K562 (cell line): ENCODE measurements around the gene OR8B12.

ENCODE experiments used
- FOXK2 ChIP-seq, 2 experiments: fragments of 450-650 bp; IDR thresholded peaks in 1 of 2; conservative IDR thresholded peaks in 1 of 2; 2 replicates each; pipeline ENCODE4 v1.6.1; 2016; ENCODE audit warnings: low read depth in 2 of 2, mild to moderate bottlenecking in 1 of 2
- GATAD2B ChIP-seq: fragments of 450-650 bp; IDR thresholded peaks from 2 replicates; pipeline ENCODE4 v1.6.1; 2017; ENCODE audit warnings: mild to moderate bottlenecking, borderline replicate concordance
- PYGO2 ChIP-seq: fragments of 450-650 bp; IDR thresholded peaks from 2 replicates; pipeline ENCODE4 v1.6.1; 2016; ENCODE audit warnings: mild to moderate bottlenecking, missing genetic modification characterization, moderate library complexity, missing compliant biosample characterization
- SIN3A ChIP-seq, 2 experiments: fragments of 150-350 bp in 1 of 2; IDR thresholded peaks; 2 replicates each; pipeline ENCODE4 v1.6.1; 2011 to 2016; ENCODE audit warnings: borderline replicate concordance in 2 of 2, low read depth in 2 of 2, low read length in 2 of 2, mild to moderate bottlenecking in 2 of 2, moderate library complexity in 2 of 2; ENCODE audit not compliant: control insufficient read depth in 1 of 2
- SNAPC5 ChIP-seq: fragments of 250-450 bp; sonication (Bioruptor Pico); IDR thresholded peaks from 2 replicates; pipeline ENCODE4 v1.8.0; 2021; ENCODE audit warnings: moderate library complexity, mild to moderate bottlenecking, inconsistent platforms
- TBL1XR1 ChIP-seq, 2 experiments: IDR thresholded peaks; 2 replicates each; pipeline ENCODE4 v1.6.1; 2012; ENCODE audit warnings: improper control_type of control experiment in 2 of 2, low read length in 2 of 2, mild to moderate bottlenecking in 1 of 2
- ZNF584 ChIP-seq: fragments of 200-800 bp; sonication (Bioruptor generic); IDR thresholded peaks from 2 replicates; pipeline ENCODE4 v1.6.1; 2016; ENCODE audit warnings: low read depth, mild to moderate bottlenecking, missing genetic modification characterization, missing compliant biosample characterization

- TF ChIP-seq TBL1XR1 (IDR thresholded peaks at IDR 0.05; ENCODE audit: low read length in 2 of 2) (no peak), SIN3A (IDR thresholded peaks at IDR 0.05; ENCODE audit: borderline replicate concordance in 2 of 2, control insufficient read depth in 1 of 2, low read depth in 2 of 2, low read length in 2 of 2) (no peak), PYGO2 (tag) (no peak), GATAD2B (no peak), SNAPC5 (CRISPR knock-in tag) (no peak), ZNF584 (CRISPR knock-in tag) (no peak), FOXK2 (conservative IDR thresholded peaks at IDR 0.05 in 1 of 2, IDR thresholded peaks at IDR 0.05 in 1 of 2; ENCODE audit: low read depth in 2 of 2) (no peak)
These were observed 13.4 kb upstream of the OR8B12 start for GRCh38 chr11:124556828-124557227.
